Chondrocyte (in vitro differentiated cells): ENCODE results near the gene ITK. TPM values are rescaled to one million over a fixed set of nuclear protein-coding genes. Genes with fewer than 3 reads are reported as not detected.

Source experiments
- DNase-seq: peaks from one replicate; pipeline ENCODE4 v3.0.0; 2021; ENCODE audit warnings: mixed read lengths, low spot score
- H3K27ac Mint-ChIP-seq: one replicate; pipeline ENCODE4 v1.8.0; 2021; ENCODE audit warnings: mild to moderate bottlenecking, moderate library complexity, mixed read lengths; ENCODE audit not compliant: unreplicated experiment
- H3K27me3 Mint-ChIP-seq: 2 replicates; pipeline ENCODE4 v1.8.0; 2021; ENCODE audit warnings: low read depth, mixed read lengths
- H3K36me3 Mint-ChIP-seq: 2 replicates; pipeline ENCODE4 v1.8.0; 2021; ENCODE audit warnings: low read depth, mixed read lengths
- H3K4me1 Mint-ChIP-seq: 2 replicates; pipeline ENCODE4 v1.8.0; 2021; ENCODE audit warnings: low read depth, mild to moderate bottlenecking, mixed read lengths
- H3K4me3 Mint-ChIP-seq: one replicate; pipeline ENCODE4 v1.8.0; 2021; ENCODE audit warnings: mild to moderate bottlenecking, moderate library complexity, mixed read lengths; ENCODE audit not compliant: unreplicated experiment
- H3K9me3 Mint-ChIP-seq: 2 replicates; pipeline ENCODE4 v1.8.0; 2021; ENCODE audit warnings: low read depth, mixed read lengths
- total RNA-seq: library from RNA; stranded (reverse); gene quantifications from 3 replicates; pipeline ENCODE4 v1.2.1, GENCODE V29; 2021
- TF ChIP-seq, protein P1 (sequence below): fragments of 200-600 bp; sonication (generic); IDR thresholded peaks from 2 replicates; pipeline ENCODE4 v1.5.0; 2021; ENCODE audit warnings: antibody characterized with exemption, mild to moderate bottlenecking, moderate library complexity

ITK gene
- total RNA-seq, 1 donor from 2014 or later = not detected

DNA sequence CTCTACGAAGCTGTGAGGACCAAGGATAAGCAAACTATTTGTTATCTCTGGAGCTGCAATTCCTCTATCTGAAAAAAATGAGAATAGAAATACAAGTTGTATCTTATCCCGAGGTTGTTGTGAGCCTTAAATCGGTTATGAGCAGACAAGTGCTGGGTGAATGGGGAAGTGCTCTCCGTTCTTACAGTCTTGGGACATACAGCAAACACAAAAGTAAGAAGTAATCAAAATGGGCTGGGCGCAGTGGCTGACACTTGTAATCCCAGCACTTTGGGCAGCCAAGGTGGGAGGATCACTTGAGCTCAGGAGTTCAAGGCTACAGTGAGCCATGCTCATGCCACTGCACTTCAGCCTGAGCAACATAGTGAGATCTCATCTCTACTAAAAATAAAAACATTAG, 31.7 kb downstream of the ITK start:
- H3K9me3 Mint-ChIP-seq = no peaks in the 10 kb centered on the region
- H3K4me3 Mint-ChIP-seq = no peak overlapping the region
- H3K36me3 Mint-ChIP-seq = no peaks in the 10 kb centered on the region
- no peak overlapping the region for H3K27ac Mint-ChIP-seq
- H3K27me3 Mint-ChIP-seq = peaks cover 4% of the 10 kb centered on the region
- DNase-seq = no peak
- peaks cover 11% of the 10 kb centered on the region for H3K4me1 Mint-ChIP-seq
- TF ChIP-seq, protein P1, sequence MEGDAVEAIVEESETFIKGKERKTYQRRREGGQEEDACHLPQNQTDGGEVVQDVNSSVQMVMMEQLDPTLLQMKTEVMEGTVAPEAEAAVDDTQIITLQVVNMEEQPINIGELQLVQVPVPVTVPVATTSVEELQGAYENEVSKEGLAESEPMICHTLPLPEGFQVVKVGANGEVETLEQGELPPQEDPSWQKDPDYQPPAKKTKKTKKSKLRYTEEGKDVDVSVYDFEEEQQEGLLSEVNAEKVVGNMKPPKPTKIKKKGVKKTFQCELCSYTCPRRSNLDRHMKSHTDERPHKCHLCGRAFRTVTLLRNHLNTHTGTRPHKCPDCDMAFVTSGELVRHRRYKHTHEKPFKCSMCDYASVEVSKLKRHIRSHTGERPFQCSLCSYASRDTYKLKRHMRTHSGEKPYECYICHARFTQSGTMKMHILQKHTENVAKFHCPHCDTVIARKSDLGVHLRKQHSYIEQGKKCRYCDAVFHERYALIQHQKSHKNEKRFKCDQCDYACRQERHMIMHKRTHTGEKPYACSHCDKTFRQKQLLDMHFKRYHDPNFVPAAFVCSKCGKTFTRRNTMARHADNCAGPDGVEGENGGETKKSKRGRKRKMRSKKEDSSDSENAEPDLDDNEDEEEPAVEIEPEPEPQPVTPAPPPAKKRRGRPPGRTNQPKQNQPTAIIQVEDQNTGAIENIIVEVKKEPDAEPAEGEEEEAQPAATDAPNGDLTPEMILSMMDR = no peak

- no peak for DNase-seq
- TF ChIP-seq, protein P1 = no peak
- Mint-ChIP-seq H3K4me3 (no peak overlapping the region), H3K4me1 (peaks cover 11% of the 10 kb centered on the region), H3K36me3 (no peaks in the 10 kb centered on the region), H3K27ac (no peak overlapping the region), H3K27me3 (peaks cover 1% of the 10 kb centered on the region), H3K9me3 (no peaks in the 10 kb centered on the region)
Measured at GRCh38 chr5:157213527-157214243, 33.0 kb downstream of the ITK start.

- H3K4me1 Mint-ChIP-seq = peaks cover 11% of the 10 kb centered on the region
- no peaks in the 10 kb centered on the region for H3K9me3 Mint-ChIP-seq
- H3K36me3 Mint-ChIP-seq = no peaks in the 10 kb centered on the region
- H3K27me3 Mint-ChIP-seq = peaks cover 1% of the 10 kb centered on the region
- no peak overlapping the region for H3K27ac Mint-ChIP-seq
- DNase-seq = no peak
- TF ChIP-seq, protein P1 = no peak
- no peak overlapping the region for H3K4me3 Mint-ChIP-seq
Measured at GRCh38 chr5:157214415-157214814, 33.8 kb downstream of the ITK start.

GRCh38 chr5:157214861-157215513, 34.3 kb downstream of the ITK start:
- Mint-ChIP-seq H3K4me1 (peaks cover 10% of the 10 kb centered on the region), H3K27ac (no peak overlapping the region), H3K9me3 (no peaks in the 10 kb centered on the region), H3K36me3 (no peaks in the 10 kb centered on the region), H3K4me3 (no peak overlapping the region), H3K27me3 (peaks cover 1% of the 10 kb centered on the region)
- no peak for DNase-seq
- TF ChIP-seq, protein P1 = no peak

DNA sequence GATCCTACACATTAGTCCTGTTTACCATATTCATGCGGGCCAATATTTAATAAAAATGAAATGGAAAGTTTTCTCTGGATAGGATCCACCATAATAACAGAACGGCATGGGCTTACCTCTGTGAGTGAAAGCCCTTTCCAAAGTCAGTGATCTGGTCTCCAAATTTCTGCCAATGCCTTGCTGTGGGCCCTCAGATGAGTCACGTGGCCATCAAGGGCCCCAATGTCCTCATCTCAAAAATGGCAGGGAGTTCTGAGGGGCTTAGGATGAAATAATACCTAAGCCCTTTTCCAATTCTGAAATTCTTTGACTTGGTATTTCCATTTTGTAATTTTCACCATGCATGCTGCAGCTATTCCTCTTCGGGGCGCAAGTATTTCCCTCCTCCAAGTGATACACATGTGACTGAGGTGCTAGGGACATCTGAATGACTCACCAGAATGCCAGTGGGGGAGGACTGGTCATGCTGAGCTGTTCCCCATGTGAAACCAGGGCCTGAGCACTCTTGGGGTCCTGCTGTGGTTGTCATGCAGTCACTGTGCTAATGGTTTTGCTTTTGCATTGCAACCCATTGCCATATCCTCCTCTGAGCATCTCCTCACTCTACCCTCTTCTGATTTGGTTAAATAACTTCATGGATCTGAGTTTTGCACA, 35.0 kb downstream of the ITK start:
- no peak overlapping the region for H3K27ac Mint-ChIP-seq
- no peaks in the 10 kb centered on the region for H3K36me3 Mint-ChIP-seq
- no peak overlapping the region for H3K4me3 Mint-ChIP-seq
- no peaks in the 10 kb centered on the region for H3K9me3 Mint-ChIP-seq
- H3K27me3 Mint-ChIP-seq = peaks cover 1% of the 10 kb centered on the region
- DNase-seq = no peak
- TF ChIP-seq, protein P1 = no peak
- peaks cover 6% of the 10 kb centered on the region for H3K4me1 Mint-ChIP-seq
